ENCODE measurements around the gene ELP5.

The ELP5 gene

GRCh38 chr17:7252176-7253043 is at the start of gene ELP5:
TSS of gene ELP5 (plus strand) at chr17:7252215. CDS start at chr17:7252551, 336 bp downstream.
- DNase-seq (ENCODE audit: low spot score), result peak; percentile 94

- no peak for DNase-seq (ENCODE audit: low spot score)
Measured at GRCh38 chr17:7203391-7203790, 48.6 kb upstream of the ELP5 start.

- DNase-seq (ENCODE audit: low spot score), result no peak
Measured at GRCh38 chr17:7204336-7204735, 47.7 kb upstream of the ELP5 start.

- DNase-seq (ENCODE audit: low spot score), result peak; percentile 31
Measured at GRCh38 chr17:7204828-7205461, 47.1 kb upstream of the ELP5 start.

- DNase-seq (ENCODE audit: low spot score), result no peak
Measured at GRCh38 chr17:7205561-7205960, 46.5 kb upstream of the ELP5 start.

GRCh38 chr17:7207120-7208001 is 44.7 kb upstream of the ELP5 start:
- no peak for DNase-seq (ENCODE audit: low spot score)

GRCh38 chr17:7208027-7208571 is 43.9 kb upstream of the ELP5 start:
- DNase-seq (ENCODE audit: low spot score), result no peak

- DNase-seq (ENCODE audit: low spot score), result no peak
Measured at GRCh38 chr17:7208754-7209460, 43.1 kb upstream of the ELP5 start.

- no peak for DNase-seq (ENCODE audit: low spot score)
Measured at GRCh38 chr17:7211491-7212273, 40.3 kb upstream of the ELP5 start.

- peak; percentile 74 for DNase-seq (ENCODE audit: low spot score)
Measured at GRCh38 chr17:7213895-7214299, 38.1 kb upstream of the ELP5 start.

- peak; percentile 94 for DNase-seq (ENCODE audit: low spot score)
Measured at GRCh38 chr17:7214300-7215135, 37.5 kb upstream of the ELP5 start.

- no peak for DNase-seq (ENCODE audit: low spot score)
Measured at GRCh38 chr17:7215136-7215638, 36.8 kb upstream of the ELP5 start.

- no peak for DNase-seq (ENCODE audit: low spot score)
Measured at GRCh38 chr17:7215652-7216180, 36.3 kb upstream of the ELP5 start.

- DNase-seq (ENCODE audit: low spot score), result no peak
Measured at GRCh38 chr17:7216242-7217112, 35.5 kb upstream of the ELP5 start.

GRCh38 chr17:7217113-7217987 is 34.7 kb upstream of the ELP5 start:
- DNase-seq (ENCODE audit: low spot score), result peak; percentile 38

- DNase-seq (ENCODE audit: low spot score), result no peak
Measured at GRCh38 chr17:7218166-7218565, 33.8 kb upstream of the ELP5 start.

GRCh38 chr17:7218758-7219157 is 33.3 kb upstream of the ELP5 start:
- DNase-seq (ENCODE audit: low spot score), result no peak

Measured in kidney tubule cell (primary cell).